PFSK-1 (cell line): ENCODE measurements around the gene LRP2.

Experiments used
- FOXP2 ChIP-seq: optimal IDR thresholded peaks from 2 replicates; pipeline ENCODE3; 2011; ENCODE audit warnings: borderline replicate concordance, control low read depth, inconsistent platforms; ENCODE audit not compliant: insufficient read depth; ENCODE audit errors: extremely low read length, extremely low read depth
- POLR2AphosphoS5 ChIP-seq: IDR thresholded peaks from 2 replicates; pipeline ENCODE4 v1.6.1; 2012; ENCODE audit warnings: low read depth, mild to moderate bottlenecking, control low read depth, low read length, moderate library complexity
- REST ChIP-seq, 2 experiments: IDR thresholded peaks; 2 replicates each; pipeline versions ENCODE4 v1.6.1 to v1.8.0; 2011 to 2012; ENCODE audit warnings: low read depth in 2 of 2, low read length in 2 of 2, control low read depth in 1 of 2, inconsistent platforms in 1 of 2, mild to moderate bottlenecking in 1 of 2, moderate library complexity in 1 of 2; ENCODE audit not compliant: insufficient read depth in 1 of 2
- SIN3A ChIP-seq: IDR thresholded peaks from 2 replicates; pipeline ENCODE4 v1.6.1; 2012; ENCODE audit warnings: mild to moderate bottlenecking, low read length, moderate library complexity, borderline replicate concordance; ENCODE audit not compliant: insufficient read depth
- TAF1 ChIP-seq: IDR thresholded peaks from 2 replicates; pipeline ENCODE4 v1.6.1; 2012; ENCODE audit warnings: low read length, control low read depth, borderline replicate concordance; ENCODE audit not compliant: insufficient read depth

Gene LRP2

GRCh38 chr2:169315357-169315756 is 47.0 kb downstream of the LRP2 start:
- TF ChIP-seq SIN3A, result no peak
- TF ChIP-seq REST (IDR thresholded peaks at IDR 0.05; ENCODE audit: insufficient read depth in 1 of 2, low read depth in 2 of 2, low read length in 2 of 2), result no peak
- TF ChIP-seq POLR2AphosphoS5, result no peak
- no peak for TF ChIP-seq FOXP2
- TF ChIP-seq TAF1, result no peak

- TF ChIP-seq REST (IDR thresholded peaks at IDR 0.05; ENCODE audit: insufficient read depth in 1 of 2, low read depth in 2 of 2, low read length in 2 of 2) (no peak), POLR2AphosphoS5 (no peak), FOXP2 (no peak), SIN3A (no peak), TAF1 (no peak)
Measured at GRCh38 chr2:169303579-169304305, 58.6 kb downstream of the LRP2 start.

- no peak for TF ChIP-seq FOXP2
- no peak for TF ChIP-seq POLR2AphosphoS5
- no peak for TF ChIP-seq TAF1
Measured at GRCh38 chr2:169302364-169302763, 60.0 kb downstream of the LRP2 start.

- TF ChIP-seq TAF1 (no peak), SIN3A (no peak)
Measured at GRCh38 chr2:169301596-169302335, 60.6 kb downstream of the LRP2 start.

- TF ChIP-seq FOXP2 (no peak), REST (IDR thresholded peaks at IDR 0.05; ENCODE audit: insufficient read depth in 1 of 2, low read depth in 2 of 2, low read length in 2 of 2) (no peak), POLR2AphosphoS5 (no peak), TAF1 (no peak), SIN3A (no peak)
Measured at GRCh38 chr2:169300636-169301530, 61.5 kb downstream of the LRP2 start.

GRCh38 chr2:169298007-169298406 is 64.3 kb downstream of the LRP2 start:
- TF ChIP-seq POLR2AphosphoS5, result no peak
- no peak for TF ChIP-seq REST (IDR thresholded peaks at IDR 0.05; ENCODE audit: insufficient read depth in 1 of 2, low read depth in 2 of 2, low read length in 2 of 2)
- TF ChIP-seq SIN3A, result no peak
- TF ChIP-seq FOXP2, result no peak
- no peak for TF ChIP-seq TAF1
